HEK293T (cell line): ENCODE data around the gene POU2F2.

ENCODE experiments used
- ARNT ChIP-seq: fragments of 450-650 bp; IDR thresholded peaks from 2 replicates; pipeline ENCODE4 v1.6.1; 2017; ENCODE audit warnings: mild to moderate bottlenecking
- FOXK2 ChIP-seq: fragments of 450-650 bp; IDR thresholded peaks from 2 replicates; pipeline ENCODE4 v1.6.1; 2016; ENCODE audit warnings: mild to moderate bottlenecking
- SUZ12 ChIP-seq: fragments of 450-650 bp; IDR thresholded peaks from 2 replicates; pipeline ENCODE4 v1.6.1; 2016; ENCODE audit warnings: mild to moderate bottlenecking
- TARDBP ChIP-seq: fragments of 450-650 bp; IDR thresholded peaks from 2 replicates; pipeline ENCODE4 v1.6.1; 2016
- TF ChIP-seq, protein P1 (sequence below): fragments of 450-650 bp; IDR thresholded peaks from 2 replicates; pipeline ENCODE4 v1.6.1; 2016

DNA sequence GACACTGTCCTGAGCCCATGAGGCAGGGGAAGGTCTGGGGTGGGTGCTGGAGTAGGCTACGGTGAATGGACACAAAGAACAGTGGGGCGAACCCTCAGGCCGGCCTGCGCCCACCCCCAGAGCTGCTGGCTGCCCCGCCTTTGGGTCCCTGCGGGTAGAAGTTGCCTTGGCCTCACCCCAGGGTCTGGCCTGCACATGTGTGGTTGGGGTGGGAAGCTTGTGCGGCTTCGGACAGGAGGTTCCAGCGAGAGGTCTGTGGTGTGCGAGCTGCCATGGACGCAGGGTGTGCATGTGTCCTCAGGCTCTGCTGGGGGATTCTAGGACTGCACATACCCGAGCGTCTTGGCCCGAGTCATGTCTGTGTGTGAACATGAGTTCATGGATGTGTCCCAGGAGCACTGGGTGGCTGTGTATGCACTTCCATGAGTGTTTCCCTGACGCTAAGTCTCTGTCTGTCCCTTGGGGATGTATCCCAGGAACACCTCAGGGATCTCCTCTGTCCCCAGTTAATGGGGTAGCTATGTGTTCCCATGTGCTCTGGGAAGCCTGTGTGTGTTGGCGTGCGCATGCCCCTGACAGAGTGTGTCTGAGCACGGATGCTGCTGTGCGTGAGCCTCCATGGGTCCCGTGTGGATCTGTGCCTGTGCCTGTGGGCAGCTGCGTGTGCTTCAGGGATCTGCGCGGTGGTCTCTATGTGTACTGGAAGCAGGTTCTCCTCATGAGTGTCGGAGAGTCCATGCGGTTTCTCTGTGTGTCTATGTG is 20.8 kb upstream of the POU2F2 start:
- TF ChIP-seq ARNT: no peak
- TF ChIP-seq TARDBP: no peak
- TF ChIP-seq FOXK2: no peak
- TF ChIP-seq, protein P1, sequence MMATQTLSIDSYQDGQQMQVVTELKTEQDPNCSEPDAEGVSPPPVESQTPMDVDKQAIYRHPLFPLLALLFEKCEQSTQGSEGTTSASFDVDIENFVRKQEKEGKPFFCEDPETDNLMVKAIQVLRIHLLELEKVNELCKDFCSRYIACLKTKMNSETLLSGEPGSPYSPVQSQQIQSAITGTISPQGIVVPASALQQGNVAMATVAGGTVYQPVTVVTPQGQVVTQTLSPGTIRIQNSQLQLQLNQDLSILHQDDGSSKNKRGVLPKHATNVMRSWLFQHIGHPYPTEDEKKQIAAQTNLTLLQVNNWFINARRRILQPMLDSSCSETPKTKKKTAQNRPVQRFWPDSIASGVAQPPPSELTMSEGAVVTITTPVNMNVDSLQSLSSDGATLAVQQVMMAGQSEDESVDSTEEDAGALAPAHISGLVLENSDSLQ: no peak
- no peak for TF ChIP-seq SUZ12
